ENCODE results near the gene SEPTIN12. TPM values are rescaled to one million over a fixed set of nuclear protein-coding genes. Genes with fewer than 3 reads are reported as not detected.
A peak's percentile ranks its signal among the peaks of the same experiment; 100 is the strongest.

The SEPTIN12 gene
- total RNA-seq, 5 donors from 2014 or later (not counting 1 experiment from before 2014, with no cell fraction given): not detected

DNA sequence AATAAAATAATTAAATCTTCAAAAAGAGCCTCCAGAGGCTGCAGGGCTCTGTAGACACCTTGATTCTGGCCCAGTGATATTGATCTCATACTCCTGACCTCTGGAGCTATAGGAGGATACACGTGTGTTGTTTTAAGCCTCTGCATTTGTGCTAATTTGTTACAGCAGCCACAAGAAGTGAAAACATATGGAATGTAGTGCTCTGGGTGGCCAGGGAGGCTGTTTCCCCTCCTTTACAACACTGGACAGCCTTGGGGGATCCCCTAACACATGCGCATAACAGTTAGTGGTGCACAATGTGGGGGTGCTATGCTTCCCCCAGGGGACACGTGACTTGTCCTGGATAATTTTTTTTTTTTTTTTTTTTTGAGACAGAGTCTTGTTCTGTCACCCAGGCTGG lies 16.5 kb downstream of the SEPTIN12 start:
- CTCF ChIA-PET: no interaction called here
- no peaks in the 10 kb centered on the region for H3K36me3 ChIP-seq (ENCODE audit: control insufficient read depth in 2 of 2, extremely low read depth in 1 of 2, insufficient read depth in 1 of 2, low read length in 1 of 2)
- H3K27me3 ChIP-seq (replicated peaks in 1 of 2; ENCODE audit: control insufficient read depth in 2 of 2, extremely low read depth in 1 of 2, insufficient read depth in 2 of 2, low read length in 1 of 2): no peaks in the 10 kb centered on the region
- peaks cover 15 to 23% (median 23%) of the 10 kb centered on the region in 3 donors for H3K4me1 Mint-ChIP-seq
- no peak overlapping the region for H3K4me3 Mint-ChIP-seq
- H3K27ac ChIP-seq (ENCODE audit: low read length): no peak overlapping the region
- ATAC-seq (replicated peaks in 1 of 4) (no peak), DNase-seq (no peak)
- H3K4me3 ChIP-seq (ENCODE audit: control insufficient read depth in 1 of 2, extremely low read depth in 1 of 2, low read length in 1 of 2): no peak overlapping the region
- no peaks in the 10 kb centered on the region for H3K36me3 Mint-ChIP-seq
- no peaks in the 10 kb centered on the region for H3K9me3 Mint-ChIP-seq
- H3K4me1 ChIP-seq (ENCODE audit: control insufficient read depth in 1 of 2, extremely low read depth in 1 of 2, insufficient read depth in 2 of 2, low read length in 2 of 2): peaks cover 8 to 26% of the 10 kb centered on the region in 2 experiments
- H3K27me3 Mint-ChIP-seq: no peaks in the 10 kb centered on the region
- H3K9me3 ChIP-seq: no peaks in the 10 kb centered on the region
- POLR2A ChIA-PET: no interaction called here
- WGBS (ENCODE audit: insufficient coverage): no CpG with 5 or more reads among the region's 3 CpGs
- H3K27ac Mint-ChIP-seq: no peak overlapping the region

DNA sequence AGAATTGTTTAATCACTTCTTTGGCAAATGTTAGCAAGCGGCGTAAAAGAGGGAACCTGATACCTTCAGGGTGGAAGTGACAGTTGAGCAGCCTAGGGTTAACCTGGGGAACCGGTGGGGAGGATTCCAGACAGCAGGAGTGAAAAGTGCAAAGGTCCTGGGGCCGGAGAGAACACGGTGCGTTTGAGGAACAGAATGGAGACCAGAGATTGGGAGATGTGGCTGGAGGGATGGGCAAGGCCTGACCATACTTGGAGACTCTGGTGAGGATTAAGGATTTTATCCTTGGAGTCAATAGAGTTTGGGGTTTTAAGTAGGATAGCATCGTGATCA lies 18.9 kb downstream of the SEPTIN12 start:
- Histone ChIP-seq H3K27me3 (replicated peaks in 1 of 2; ENCODE audit: control insufficient read depth in 2 of 2, extremely low read depth in 1 of 2, insufficient read depth in 2 of 2, low read length in 1 of 2) (no peaks in the 10 kb centered on the region), H3K4me3 (ENCODE audit: control insufficient read depth in 1 of 2, extremely low read depth in 1 of 2, low read length in 1 of 2) (peak overlapping the region; percentile 58 to 75), H3K27ac (ENCODE audit: low read length) (peak overlapping the region; percentile 54), H3K9me3 (no peaks in the 10 kb centered on the region), H3K36me3 (ENCODE audit: control insufficient read depth in 2 of 2, extremely low read depth in 1 of 2, insufficient read depth in 1 of 2, low read length in 1 of 2) (peaks cover 0 to 5% of the 10 kb centered on the region in 2 donors), H3K4me1 (ENCODE audit: control insufficient read depth in 1 of 2, extremely low read depth in 1 of 2, insufficient read depth in 2 of 2, low read length in 2 of 2) (peaks cover 8 to 42% of the 10 kb centered on the region in 2 experiments)
- Mint-ChIP-seq H3K4me3 (peak overlapping the region; percentile 86 to 93 (median 88)), H3K27ac (peak overlapping the region; percentile 91 to 95), H3K36me3 (no peaks in the 10 kb centered on the region), H3K9me3 (no peaks in the 10 kb centered on the region), H3K4me1 (peaks cover 28 to 38% (median 32%) of the 10 kb centered on the region in 3 donors), H3K27me3 (no peaks in the 10 kb centered on the region)
- CTCF ChIA-PET: interaction anchor here in 1 of 2 donors (0.7 to 1.4 kb wide), 2 partner anchors 34 kb away, joined by 3 to 5 read pairs; partner anchors contain the start of genes ANKS3 and DNAAF8
- no peak for ATAC-seq (replicated peaks in 1 of 4)
- DNase-seq: no peak
- POLR2A ChIA-PET: no interaction called here
- WGBS (ENCODE audit: insufficient coverage): 98% methylated on average over 7 of the region's 7 CpGs

DNA sequence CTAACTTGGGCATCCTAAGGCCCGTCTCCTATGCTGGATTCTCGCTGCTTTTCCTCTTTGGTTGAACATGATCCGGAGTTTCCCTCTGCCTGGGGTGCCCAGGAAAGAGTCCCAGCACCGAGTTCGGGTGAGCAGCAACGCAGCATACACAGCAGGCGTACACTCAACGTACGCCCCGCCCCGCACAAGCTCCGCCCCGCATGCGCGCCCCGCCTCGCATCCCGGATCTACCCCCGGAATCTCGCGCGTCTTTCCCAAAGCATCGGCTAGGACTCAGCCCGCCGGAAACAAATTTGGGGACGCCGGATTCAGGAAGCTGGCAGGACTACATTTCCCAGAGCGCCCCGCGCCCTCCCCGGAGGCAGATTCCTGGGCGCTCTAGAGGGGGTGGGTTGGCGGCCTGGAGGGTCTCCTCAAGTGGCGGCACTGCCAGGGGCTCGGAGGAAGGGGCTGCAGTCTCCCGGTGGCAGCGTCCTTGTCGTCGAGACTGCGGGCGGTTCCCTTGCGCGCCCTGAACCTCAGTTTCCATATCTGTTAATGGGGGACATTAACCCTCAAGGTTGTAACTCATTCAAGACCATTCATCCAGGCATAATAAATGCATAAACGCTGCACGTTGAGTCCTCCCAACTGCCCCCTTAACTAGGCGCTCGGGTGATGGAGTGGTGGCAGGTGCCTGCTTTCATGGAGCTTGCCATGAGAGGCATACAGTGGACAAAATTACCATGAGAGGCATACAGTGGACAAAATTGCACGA lies 19.4 kb downstream of the SEPTIN12 start:
- H3K4me1 ChIP-seq (ENCODE audit: control insufficient read depth in 1 of 2, extremely low read depth in 1 of 2, insufficient read depth in 2 of 2, low read length in 2 of 2): peaks cover 8 to 42% of the 10 kb centered on the region in 2 experiments
- no peaks in the 10 kb centered on the region for H3K27me3 ChIP-seq (replicated peaks in 1 of 2; ENCODE audit: control insufficient read depth in 2 of 2, extremely low read depth in 1 of 2, insufficient read depth in 2 of 2, low read length in 1 of 2)
- ChIA-PET POLR2A (interaction anchor here in 1 of 2 donors (0.7 kb wide), 1 partner anchor 152 kb away, joined by 4 read pairs; no protein-coding TSS in a partner anchor), CTCF (interaction anchor here (0.6 to 1.8 kb wide), 4 partner anchors 23 to 108 kb away, joined by 4 to 5 read pairs (median 4); partner anchors contain the start of genes ANKS3 (in 1 of the 2), DNAAF8 (in 1 of the 2) and ROGDI (in 1 of the 2))
- Mint-ChIP-seq H3K27ac (peak overlapping the region; percentile 91 to 95), H3K4me3 (peak overlapping the region; percentile 86 to 93 (median 88)), H3K4me1 (peaks cover 32 to 42% (median 33%) of the 10 kb centered on the region in 3 donors), H3K9me3 (no peaks in the 10 kb centered on the region), H3K36me3 (peaks cover 3% of the 10 kb centered on the region), H3K27me3 (no peaks in the 10 kb centered on the region)
- H3K4me3 ChIP-seq (ENCODE audit: control insufficient read depth in 1 of 2, extremely low read depth in 1 of 2, low read length in 1 of 2): peak overlapping the region; percentile 58 to 75
- WGBS (ENCODE audit: insufficient coverage): 4% methylated on average over 36 of the region's 48 CpGs
- H3K36me3 ChIP-seq (ENCODE audit: control insufficient read depth in 2 of 2, extremely low read depth in 1 of 2, insufficient read depth in 1 of 2, low read length in 1 of 2): peaks cover 0 to 10% of the 10 kb centered on the region in 2 donors
- ATAC-seq (replicated peaks in 1 of 4) (peak; percentile 59 to 68 (median 64)), DNase-seq (peak; percentile 43 to 91 (median 64))
- H3K27ac ChIP-seq (ENCODE audit: low read length): peak overlapping the region; percentile 54
- no peaks in the 10 kb centered on the region for H3K9me3 ChIP-seq

DNA sequence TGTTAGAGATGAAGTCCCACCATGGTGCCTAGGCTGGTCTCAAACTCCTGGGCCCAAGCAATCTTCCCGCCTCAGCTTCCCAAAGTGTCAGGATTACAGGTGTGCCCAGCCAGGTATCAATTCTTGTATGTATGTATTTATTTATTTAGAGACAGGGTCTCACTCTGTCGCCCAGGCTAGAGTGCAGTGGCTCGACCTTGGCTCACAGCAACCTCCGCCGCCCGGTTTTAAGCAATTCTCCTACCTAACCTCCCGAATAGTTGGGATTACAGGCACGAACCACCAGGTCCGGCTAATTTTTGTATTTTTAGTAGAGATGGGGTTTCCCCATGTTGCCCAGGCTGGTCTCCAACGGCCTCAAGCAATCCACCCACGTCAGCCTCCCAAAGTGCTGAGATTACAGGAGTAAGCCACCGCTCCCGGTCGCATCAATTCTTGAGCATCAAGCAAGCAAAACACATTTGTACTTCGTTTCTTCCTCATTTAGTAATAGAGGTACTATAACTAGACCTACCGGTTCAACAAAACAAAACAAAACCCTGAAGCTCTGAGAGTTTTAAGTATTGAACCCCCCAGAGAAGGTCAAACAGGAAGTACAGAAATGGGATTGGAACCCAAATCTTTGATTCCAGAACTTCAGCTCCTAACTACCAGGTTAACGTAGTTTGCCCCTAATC lies 20.1 kb downstream of the SEPTIN12 start:
- Histone ChIP-seq H3K27me3 (replicated peaks in 1 of 2; ENCODE audit: control insufficient read depth in 2 of 2, extremely low read depth in 1 of 2, insufficient read depth in 2 of 2, low read length in 1 of 2) (no peaks in the 10 kb centered on the region), H3K36me3 (ENCODE audit: control insufficient read depth in 2 of 2, extremely low read depth in 1 of 2, insufficient read depth in 1 of 2, low read length in 1 of 2) (peaks cover 0 to 14% of the 10 kb centered on the region in 2 donors), H3K27ac (ENCODE audit: low read length) (peak overlapping the region; percentile 54), H3K4me1 (ENCODE audit: control insufficient read depth in 1 of 2, extremely low read depth in 1 of 2, insufficient read depth in 2 of 2, low read length in 2 of 2) (peaks cover 8 to 46% of the 10 kb centered on the region in 2 experiments), H3K4me3 (ENCODE audit: control insufficient read depth in 1 of 2, extremely low read depth in 1 of 2, low read length in 1 of 2) (peak overlapping the region; percentile 58 to 75), H3K9me3 (no peaks in the 10 kb centered on the region)
- POLR2A ChIA-PET: interaction anchor here in 1 of 2 donors (0.7 kb wide), 1 partner anchor 152 kb away, joined by 4 read pairs; no protein-coding TSS in a partner anchor
- CTCF ChIA-PET: interaction anchor here (0.6 to 1.8 kb wide), 4 partner anchors 22 to 107 kb away, joined by 4 to 5 read pairs (median 4); partner anchors contain the start of genes ANKS3 (in 1 of the 2), DNAAF8 (in 1 of the 2) and ROGDI (in 1 of the 2)
- H3K4me3 Mint-ChIP-seq: peak overlapping the region; percentile 86 to 93 (median 88)
- H3K4me1 Mint-ChIP-seq: peaks cover 32 to 44% (median 34%) of the 10 kb centered on the region in 3 donors
- peak overlapping the region; percentile 91 to 95 for H3K27ac Mint-ChIP-seq
- 0% methylated on average over 1 of the region's 17 CpGs for WGBS (ENCODE audit: insufficient coverage)
- peaks cover 5% of the 10 kb centered on the region for H3K36me3 Mint-ChIP-seq
- no peaks in the 10 kb centered on the region for H3K27me3 Mint-ChIP-seq
- DNase-seq (no peak), ATAC-seq (replicated peaks in 1 of 4) (no peak)
- H3K9me3 Mint-ChIP-seq: no peaks in the 10 kb centered on the region

DNA sequence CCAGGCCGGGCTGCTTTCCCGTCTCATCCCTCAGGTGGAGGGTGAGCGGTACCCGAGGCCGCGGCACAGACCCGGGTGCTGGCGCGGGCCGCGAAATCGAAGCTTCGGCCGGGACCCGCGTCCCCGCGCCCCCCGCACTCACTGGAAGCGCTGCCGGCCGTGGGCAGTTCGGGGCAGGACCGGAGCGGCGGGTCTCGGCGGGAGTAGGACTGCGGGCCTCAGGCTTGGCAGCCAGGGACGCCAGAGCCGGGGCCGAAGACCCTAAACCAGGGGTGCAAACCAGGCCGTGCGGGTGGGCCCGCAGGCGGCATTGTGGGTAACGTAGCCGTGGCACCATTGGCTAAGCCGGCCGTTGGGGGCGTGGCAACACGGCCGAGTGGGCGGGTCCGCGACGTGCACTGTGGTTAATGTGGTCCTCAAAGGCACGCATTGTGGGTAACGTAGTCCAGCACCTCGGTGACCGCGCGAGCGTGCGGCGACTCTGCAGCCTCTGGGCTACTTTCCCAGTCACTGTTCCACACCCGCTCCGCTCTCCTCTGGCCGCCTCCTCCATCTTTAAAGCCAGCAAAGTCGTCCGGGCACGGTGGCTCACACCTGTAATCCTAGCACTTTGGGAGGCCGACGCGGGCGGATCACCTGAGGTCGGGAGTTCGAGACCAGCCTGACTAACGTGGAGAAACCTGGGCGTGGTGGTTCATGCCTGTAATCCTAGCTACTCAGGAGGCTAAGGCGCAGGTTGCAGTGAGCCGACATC lies 21.1 kb downstream of the SEPTIN12 start, which contains the start of gene ZNF500:
Gene ZNF500, minus strand, starts transcription at position 288 of the 754 bp plus-strand sequence. CDS start 1,184 bp downstream, outside the sequence.
- H3K27ac ChIP-seq (ENCODE audit: low read length): peak within 1 kb of the TSS; percentile 55
- POLR2A ChIA-PET: no interaction called here

More for the DNA sequence above, 21.1 kb downstream of the SEPTIN12 start, which contains the start of gene ZNF500:
- ATAC-seq (replicated peaks in 1 of 4): peak; percentile 94 to 95 (median 94)
- Mint-ChIP-seq H3K9me3 (no peaks in the 10 kb centered on the region), H3K36me3 (peaks cover 5% of the 10 kb centered on the region), H3K4me3 (peak within 1 kb of the TSS; percentile 86 to 93 (median 88)), H3K4me1 (peaks cover 32 to 46% (median 36%) of the 10 kb centered on the region in 3 donors), H3K27me3 (no peaks in the 10 kb centered on the region), H3K27ac (peak within 1 kb of the TSS; percentile 91 to 95)
- CTCF ChIA-PET: interaction anchor here in 1 of 2 donors (1.8 kb wide), 1 partner anchor 36 kb away, joined by 5 read pairs; the partner anchor contains the start of gene ROGDI
- WGBS (ENCODE audit: insufficient coverage): under 1% methylated on average over 70 of the region's 72 CpGs
- H3K27me3 ChIP-seq (replicated peaks in 1 of 2; ENCODE audit: control insufficient read depth in 2 of 2, extremely low read depth in 1 of 2, insufficient read depth in 2 of 2, low read length in 1 of 2): no peaks in the 10 kb centered on the region
- H3K4me3 ChIP-seq (ENCODE audit: control insufficient read depth in 1 of 2, extremely low read depth in 1 of 2, low read length in 1 of 2): peak within 1 kb of the TSS; percentile 77 to 86
- peaks cover 0 to 21% of the 10 kb centered on the region in 2 donors for H3K36me3 ChIP-seq (ENCODE audit: control insufficient read depth in 2 of 2, extremely low read depth in 1 of 2, insufficient read depth in 1 of 2, low read length in 1 of 2)
- H3K9me3 ChIP-seq: no peaks in the 10 kb centered on the region
- DNase-seq: peak; percentile 87 to 99 (median 92)
- H3K4me1 ChIP-seq (ENCODE audit: control insufficient read depth in 1 of 2, extremely low read depth in 1 of 2, insufficient read depth in 2 of 2, low read length in 2 of 2): peaks cover 8 to 46% of the 10 kb centered on the region in 2 experiments

Data from T-cell (primary cell).